Stimulated activated naive CD8-positive, alpha-beta T cell treated with anti-CD3 and anti-CD28 coated beads, Interleukin-15, amount 100 ng/mL, for 72 hours (primary cell): ENCODE results near the gene NHEJ1.

Source experiments
- ATAC-seq: fragments of 150-1000 bp; cut with Tn5 transposase; 2 replicates; pipeline ENCODE4 v1.10.0; 2021; ENCODE audit warnings: mild to moderate bottlenecking, moderate library complexity
- DNase-seq, 2 donors: peaks; one replicate each; pipeline ENCODE4 v3.0.0; 2021 to 2022
- H3K27ac Mint-ChIP-seq, 2 donors: one replicate each; pipeline ENCODE4 v1.8.0; 2022; ENCODE audit warnings: mild to moderate bottlenecking in 2 of 2, mixed read lengths in 2 of 2, moderate library complexity in 2 of 2
- H3K27me3 Mint-ChIP-seq: one replicate; pipeline ENCODE4 v1.8.0; 2022; ENCODE audit warnings: mixed read lengths
- H3K4me1 Mint-ChIP-seq: one replicate; pipeline ENCODE4 v1.8.0; 2022; ENCODE audit warnings: mild to moderate bottlenecking, mixed read lengths
- H3K4me3 Mint-ChIP-seq, 2 donors: one replicate each; pipeline ENCODE4 v1.8.0; 2022; ENCODE audit warnings: mild to moderate bottlenecking in 2 of 2, mixed read lengths in 2 of 2, moderate library complexity in 1 of 2
- H3K9me3 Mint-ChIP-seq, 2 donors: one replicate each; pipeline ENCODE4 v1.8.0; 2022; ENCODE audit warnings: mixed read lengths in 2 of 2

Gene NHEJ1

DNA sequence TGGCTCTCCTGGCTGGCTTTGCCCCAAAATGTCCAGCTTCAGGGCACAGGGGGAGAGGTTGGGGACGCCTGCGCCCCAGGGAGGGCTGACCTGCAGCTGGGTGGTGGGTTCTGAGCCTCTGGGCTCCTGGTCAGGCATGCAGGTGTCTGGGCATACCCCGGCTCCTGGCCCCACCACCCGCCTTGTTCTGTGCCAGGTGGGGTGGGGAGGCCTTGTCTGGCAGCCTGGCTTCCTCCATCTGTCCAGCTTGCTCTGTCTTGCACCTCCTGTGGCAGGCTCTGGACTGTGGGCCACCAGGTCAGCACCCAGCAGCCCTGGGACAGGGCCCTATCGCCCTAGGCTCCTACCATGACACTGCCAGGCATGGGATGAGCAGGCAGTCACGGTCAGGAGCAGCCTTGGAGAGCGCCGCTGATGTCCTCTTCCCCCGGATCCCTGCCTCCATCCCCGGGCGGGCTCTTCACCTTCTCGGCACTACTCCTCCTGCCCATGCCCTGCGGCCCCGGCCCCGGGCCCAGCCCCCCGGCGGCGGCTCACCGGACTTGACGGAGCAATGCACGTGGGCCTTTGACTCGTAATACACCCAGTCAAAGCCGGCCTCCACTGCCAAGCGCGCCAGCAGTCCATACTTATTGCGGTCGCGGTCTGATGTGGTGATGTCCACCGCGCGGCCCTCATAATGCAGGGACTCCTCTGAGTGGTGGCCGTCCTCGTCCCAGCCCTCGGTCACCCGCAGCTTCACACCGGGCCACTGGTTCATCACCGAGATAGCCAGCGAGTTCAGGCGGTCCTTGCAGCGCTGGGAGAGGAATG is 103.5 kb downstream of the NHEJ1 start:
- H3K9me3 Mint-ChIP-seq = no peaks in the 10 kb centered on the region
- peaks cover 30% of the 10 kb centered on the region for H3K4me1 Mint-ChIP-seq
- H3K4me3 Mint-ChIP-seq = peak overlapping the region in 1 of 2 donors; percentile 85
- peak in 1 of 2 donors; percentile 8 for DNase-seq
- no peak for ATAC-seq
- H3K27ac Mint-ChIP-seq = no peak overlapping the region
- peaks cover 78% of the 10 kb centered on the region for H3K27me3 Mint-ChIP-seq

DNA sequence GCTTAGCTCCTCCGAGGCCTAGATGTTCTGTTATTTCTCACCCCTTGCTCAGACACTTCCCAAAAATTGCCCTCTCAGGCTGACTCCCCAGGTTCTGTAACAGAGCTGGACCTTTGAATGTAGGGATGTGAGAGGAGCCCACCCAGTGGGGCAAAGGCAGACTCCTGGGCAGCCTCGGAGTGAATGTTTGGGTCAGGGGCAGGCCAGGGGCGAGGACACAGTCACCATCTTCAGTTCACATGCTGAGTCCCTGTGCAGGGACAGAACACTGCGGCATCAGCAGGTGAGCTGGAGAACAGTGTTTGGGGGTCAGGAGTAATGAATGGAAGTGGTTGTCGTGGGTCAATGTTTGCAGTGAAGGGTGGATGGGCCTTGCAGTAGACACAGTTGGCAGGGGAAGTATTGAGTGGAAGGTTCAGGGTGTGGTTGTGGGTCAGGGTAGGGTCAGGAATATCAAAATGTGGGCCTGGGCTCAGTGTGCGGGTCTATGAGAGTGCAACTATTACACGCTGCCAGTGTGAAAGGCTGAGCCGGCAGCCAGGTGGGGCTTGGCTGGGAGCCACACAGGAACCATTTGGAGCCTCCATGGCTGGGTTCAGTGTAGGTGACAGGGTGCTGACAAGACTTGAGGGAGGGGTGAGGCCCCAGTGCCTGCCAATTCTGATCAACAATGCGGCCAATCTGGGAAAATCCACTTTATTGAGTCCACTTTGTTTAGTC is 104.3 kb downstream of the NHEJ1 start:
- peaks cover 30% of the 10 kb centered on the region for H3K4me1 Mint-ChIP-seq
- DNase-seq (no peak), ATAC-seq (no peak)
- no peak overlapping the region for H3K4me3 Mint-ChIP-seq
- H3K27me3 Mint-ChIP-seq = peaks cover 75% of the 10 kb centered on the region
- no peak overlapping the region for H3K27ac Mint-ChIP-seq
- no peaks in the 10 kb centered on the region for H3K9me3 Mint-ChIP-seq

DNA sequence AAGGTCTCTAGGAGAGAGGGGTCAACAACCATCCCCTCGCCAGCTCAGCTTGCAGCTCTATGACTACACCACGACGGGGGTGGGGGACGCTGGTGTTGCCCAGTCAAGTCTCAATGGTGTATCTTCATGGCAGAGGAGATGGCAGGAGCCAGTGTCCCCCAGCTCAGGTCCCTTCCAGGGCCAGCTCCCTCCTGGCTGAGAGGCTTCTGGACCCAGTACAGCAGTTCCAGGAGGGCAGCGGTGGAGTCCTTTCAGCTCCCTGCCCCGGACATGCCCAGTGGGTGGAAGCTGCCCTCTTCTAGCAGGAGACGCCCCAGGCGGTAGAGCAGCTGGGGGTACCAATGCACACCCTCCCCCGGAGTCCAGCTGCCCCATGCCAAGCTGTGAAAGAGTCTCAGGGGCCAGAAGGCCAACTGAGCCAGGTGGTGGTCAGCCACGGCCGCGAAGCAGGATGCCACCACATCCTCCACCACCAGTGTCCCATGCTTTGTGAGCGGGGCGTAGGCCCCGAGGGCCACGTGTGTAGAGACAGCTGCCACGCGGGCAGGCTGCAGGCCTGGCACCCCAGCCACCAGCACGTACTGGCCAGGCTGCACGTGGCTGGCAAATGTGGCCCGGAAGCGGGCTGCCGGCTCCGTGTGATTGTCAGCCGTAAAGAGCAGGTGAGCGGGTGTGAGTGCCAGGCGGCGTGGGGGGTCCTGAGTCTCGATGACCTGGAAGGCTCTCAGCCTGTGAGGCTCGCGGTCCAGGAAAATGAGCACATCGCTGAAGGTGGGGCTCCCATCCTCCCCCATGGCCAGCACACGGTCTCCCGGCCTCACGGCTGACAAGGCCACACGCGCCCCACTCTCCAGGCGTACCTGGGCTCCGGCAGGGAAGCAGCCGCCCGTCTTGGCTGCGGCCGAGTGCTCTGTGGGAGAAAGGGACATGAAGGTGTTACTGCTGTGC is 105.4 kb downstream of the NHEJ1 start:
- ATAC-seq = no peak
- no peak overlapping the region for H3K4me3 Mint-ChIP-seq
- no peak overlapping the region for H3K27ac Mint-ChIP-seq
- no peaks in the 10 kb centered on the region for H3K9me3 Mint-ChIP-seq
- H3K4me1 Mint-ChIP-seq = peaks cover 28% of the 10 kb centered on the region
- DNase-seq = no peak
- peaks cover 78% of the 10 kb centered on the region for H3K27me3 Mint-ChIP-seq

GRCh38 chr2:219049282-219049681 is 111.3 kb downstream of the NHEJ1 start:
- DNase-seq = no peak
- Mint-ChIP-seq H3K27me3 (peaks cover 76% of the 10 kb centered on the region), H3K4me1 (no peaks in the 10 kb centered on the region), H3K27ac (no peak overlapping the region), H3K4me3 (no peak overlapping the region), H3K9me3 (no peaks in the 10 kb centered on the region)
- no peak for ATAC-seq

GRCh38 chr2:219045937-219046550 is 114.6 kb downstream of the NHEJ1 start:
- no peak for ATAC-seq
- no peaks in the 10 kb centered on the region for H3K9me3 Mint-ChIP-seq
- no peak overlapping the region for H3K4me3 Mint-ChIP-seq
- DNase-seq = peak in 1 of 2 donors; percentile 17
- H3K27me3 Mint-ChIP-seq = peaks cover 98% of the 10 kb centered on the region
- H3K4me1 Mint-ChIP-seq = peaks cover 5% of the 10 kb centered on the region
- H3K27ac Mint-ChIP-seq = no peak overlapping the region

GRCh38 chr2:219042750-219043149 is 117.9 kb downstream of the NHEJ1 start:
- Mint-ChIP-seq H3K9me3 (no peaks in the 10 kb centered on the region), H3K27me3 (peaks cover 85% of the 10 kb centered on the region), H3K4me3 (no peak overlapping the region), H3K27ac (no peak overlapping the region), H3K4me1 (peaks cover 7% of the 10 kb centered on the region)
- ATAC-seq (no peak), DNase-seq (no peak)

- Mint-ChIP-seq H3K4me3 (no peak overlapping the region), H3K9me3 (no peaks in the 10 kb centered on the region), H3K27me3 (peaks cover 85% of the 10 kb centered on the region), H3K4me1 (peaks cover 7% of the 10 kb centered on the region), H3K27ac (no peak overlapping the region)
- ATAC-seq (no peak), DNase-seq (no peak)
Observed at GRCh38 chr2:219042157-219042556, 118.5 kb downstream of the NHEJ1 start.

DNA sequence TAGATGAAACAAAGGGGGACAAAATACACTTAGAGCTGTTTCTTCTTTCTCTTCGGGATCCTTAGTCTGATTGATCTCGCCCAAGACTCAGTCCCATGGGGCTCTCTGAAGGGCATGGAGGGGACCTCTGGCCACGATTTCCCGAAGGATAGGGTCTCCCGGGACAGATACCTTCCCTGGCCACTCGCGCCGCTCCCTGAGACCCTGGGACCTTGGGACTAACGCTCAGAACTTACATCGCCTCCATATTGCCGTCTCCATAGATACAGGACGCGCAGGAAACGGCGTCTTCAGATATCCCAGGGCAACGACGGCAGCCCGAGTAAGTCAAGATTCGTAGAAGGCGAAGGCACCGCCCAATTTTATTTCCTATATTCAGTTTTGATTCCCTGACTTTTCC is 119.4 kb downstream of the NHEJ1 start, which contains the start of gene CFAP65:
CFAP65 (minus strand) TSS at position 265 of the 400 bp plus-strand sequence. CDS start 2,468 bp downstream, outside the sequence.
- peaks cover 7% of the 10 kb centered on the region for H3K4me1 Mint-ChIP-seq
- DNase-seq (peak in 1 of 2 donors; percentile 31), ATAC-seq (peak; percentile 58)
- H3K27ac Mint-ChIP-seq = peak within 1 kb of the TSS in 1 of 2 donors; percentile 9
- H3K27me3 Mint-ChIP-seq = peaks cover 84% of the 10 kb centered on the region
- H3K9me3 Mint-ChIP-seq = no peaks in the 10 kb centered on the region
- H3K4me3 Mint-ChIP-seq = peak within 1 kb of the TSS; percentile 81 to 88

DNA sequence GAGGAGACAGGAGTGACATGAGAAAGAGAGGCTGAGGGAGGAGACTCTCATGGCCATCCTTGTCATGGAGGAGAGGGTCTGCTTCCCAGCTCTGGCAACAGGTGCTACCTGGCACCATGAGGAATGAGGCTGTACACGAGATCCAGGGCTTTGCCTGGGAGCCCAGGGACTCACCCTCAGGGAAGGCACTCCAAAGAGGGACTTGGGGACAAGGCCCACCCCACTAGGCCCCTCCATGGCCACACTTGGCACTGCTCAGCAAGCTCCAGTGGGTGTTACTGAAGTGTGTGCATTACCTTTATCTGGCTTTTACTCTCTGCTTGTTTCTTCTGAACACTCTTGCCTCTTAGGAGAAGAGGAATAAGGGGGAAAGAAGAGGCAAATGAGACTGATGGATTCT is 122.0 kb downstream of the NHEJ1 start:
- DNase-seq = no peak
- Mint-ChIP-seq H3K4me1 (peaks cover 7% of the 10 kb centered on the region), H3K27me3 (peaks cover 85% of the 10 kb centered on the region), H3K27ac (no peak overlapping the region), H3K9me3 (no peaks in the 10 kb centered on the region), H3K4me3 (no peak overlapping the region)
- no peak for ATAC-seq

GRCh38 chr2:219037783-219038499 is 122.7 kb downstream of the NHEJ1 start:
- no peak for ATAC-seq
- H3K27me3 Mint-ChIP-seq = peaks cover 85% of the 10 kb centered on the region
- no peak for DNase-seq
- no peaks in the 10 kb centered on the region for H3K9me3 Mint-ChIP-seq
- no peak overlapping the region for H3K27ac Mint-ChIP-seq
- no peak overlapping the region for H3K4me3 Mint-ChIP-seq
- H3K4me1 Mint-ChIP-seq = peaks cover 7% of the 10 kb centered on the region

DNA sequence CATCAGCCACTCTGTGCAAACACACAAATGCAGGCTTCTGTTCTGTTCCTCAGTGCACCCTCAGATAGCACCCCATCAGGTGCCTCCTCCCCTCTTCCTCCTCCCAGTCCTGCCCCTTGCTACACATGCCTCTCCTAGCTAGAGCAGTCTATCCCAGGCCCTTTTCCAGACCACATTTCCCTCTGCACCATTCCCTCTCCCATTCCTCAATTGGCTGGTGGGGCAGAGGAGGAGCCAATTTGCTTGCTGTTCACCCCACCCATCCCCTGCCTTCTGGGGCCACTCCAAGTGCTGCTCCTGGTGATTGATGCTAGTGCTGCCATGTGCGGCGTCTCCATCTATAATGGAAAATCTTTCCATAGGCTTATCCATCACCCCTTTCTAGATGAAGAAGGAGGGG is 124.7 kb downstream of the NHEJ1 start:
- DNase-seq (no peak), ATAC-seq (no peak)
- peaks cover 84% of the 10 kb centered on the region for H3K27me3 Mint-ChIP-seq
- H3K4me1 Mint-ChIP-seq = peaks cover under 1% of the 10 kb centered on the region
- H3K27ac Mint-ChIP-seq = no peak overlapping the region
- no peak overlapping the region for H3K4me3 Mint-ChIP-seq
- no peaks in the 10 kb centered on the region for H3K9me3 Mint-ChIP-seq

GRCh38 chr2:219034823-219035222 is 125.8 kb downstream of the NHEJ1 start:
- Mint-ChIP-seq H3K27me3 (peaks cover 87% of the 10 kb centered on the region), H3K9me3 (no peaks in the 10 kb centered on the region), H3K27ac (no peak overlapping the region), H3K4me3 (no peak overlapping the region), H3K4me1 (no peaks in the 10 kb centered on the region)
- ATAC-seq = no peak
- no peak for DNase-seq

- Mint-ChIP-seq H3K27ac (no peak overlapping the region), H3K9me3 (no peaks in the 10 kb centered on the region), H3K27me3 (peaks cover 76% of the 10 kb centered on the region), H3K4me3 (no peak overlapping the region), H3K4me1 (no peaks in the 10 kb centered on the region)
- no peak for ATAC-seq
- DNase-seq = no peak
Observed at GRCh38 chr2:219032051-219032745, 128.4 kb downstream of the NHEJ1 start.
